Endothelial cell of umbilical vein (primary cell): ENCODE results near the gene CCDC9. TPM values are rescaled to one million over a fixed set of nuclear protein-coding genes. Genes with fewer than 3 reads are reported as not detected.

Experiments
- BruUV-seq: library from RNA; stranded (reverse); fragments of 400-500 nt; replicated peaks from 2 replicates; lab custom pipeline; 2021; lab: Mats Ljungman, UMichigan
- CTCF ChIA-PET: fragments of 300-600, 350-600 bp; sonication (Branson Sonifier 250); formaldehyde crosslinking; loops from one replicate; lab custom pipeline; 2021; ENCODE audit warnings: antibody characterized with exemption, inconsistent platforms; lab: Charles Lee
- POLR2A ChIA-PET: fragments of 300-600, 350-600 bp; sonication (Branson Sonifier 250); formaldehyde crosslinking; loops from one replicate; lab custom pipeline; 2021; ENCODE audit warnings: antibody characterized with exemption, inconsistent platforms; lab: Charles Lee
- DNase-seq: peaks from one replicate; pipeline ENCODE4 v3.0.0-alpha.2; 2011; ENCODE audit warnings: low read depth, low spot score
- FAIRE-seq: peaks from 2 replicates; lab custom pipeline; 2011; peaks lifted over from hg19 to GRCh38; lab: Jason Lieb, UNC
- H2AFZ ChIP-seq: 2 replicates; pipeline ENCODE4 v1.6.0; 2012; ENCODE audit warnings: low read depth, low read length, control low read depth, inconsistent platforms
- H3K27ac ChIP-seq: 2 replicates; pipeline ENCODE4 v1.5.1; 2011; ENCODE audit warnings: low read depth, mild to moderate bottlenecking, control low read depth, low read length, moderate library complexity; ENCODE audit not compliant: insufficient read depth
- H3K27me3 ChIP-seq, 2 experiments: 2 replicates each; pipeline versions ENCODE4 v1.6.0 to v1.6.1; 2011; ENCODE audit warnings: low read length in 2 of 2, mixed read lengths in 1 of 2; ENCODE audit not compliant: control insufficient read depth in 2 of 2, insufficient read depth in 2 of 2
- H3K36me3 ChIP-seq, 2 experiments: 2 replicates in 1 of 2; 3 replicates in 1 of 2; pipeline ENCODE4 v1.5.1; 2011; ENCODE audit warnings: low read length in 2 of 2, mild to moderate bottlenecking in 1 of 2, moderate library complexity in 1 of 2; ENCODE audit not compliant: control insufficient read depth in 2 of 2, insufficient read depth in 2 of 2; ENCODE audit errors: extremely low read depth in 1 of 2
- H3K4me1 ChIP-seq: 3 replicates; pipeline ENCODE4 v1.5.1; 2011; ENCODE audit warnings: mild to moderate bottlenecking, low read length; ENCODE audit not compliant: control insufficient read depth, insufficient read depth; ENCODE audit errors: extremely low read depth
- H3K4me2 ChIP-seq: 2 replicates; pipeline ENCODE4 v1.6.1; 2011; ENCODE audit warnings: low read length, control low read depth, mixed read lengths; ENCODE audit not compliant: insufficient read depth
- H3K4me3 ChIP-seq, 3 experiments: fragments of 200-600 bp in 1 of 3; sonication (generic), shearing (Covaris generic) in 1 of 3; replicated peaks in 1 of 3; 2 replicates each; pipeline ENCODE4 v1.5.1; 2011 to 2016; ENCODE audit warnings: control low read depth in 3 of 3, low read length in 3 of 3, mild to moderate bottlenecking in 2 of 3, inconsistent platforms in 1 of 3, low read depth in 1 of 3, moderate library complexity in 1 of 3; ENCODE audit not compliant: insufficient read depth in 1 of 3
- H3K79me2 ChIP-seq: 2 replicates; pipeline ENCODE4 v1.6.0; 2012; ENCODE audit warnings: low read length, inconsistent platforms; ENCODE audit not compliant: control insufficient read depth, insufficient read depth
- H3K9ac ChIP-seq: replicated peaks from 2 replicates; pipeline ENCODE3; 2011; ENCODE audit warnings: low read length, control low read depth; ENCODE audit not compliant: insufficient read depth; ENCODE audit errors: extremely low read depth
- H3K9me1 ChIP-seq: replicated peaks from 3 replicates; pipeline ENCODE4 v1.6.0; 2011; ENCODE audit warnings: mild to moderate bottlenecking, low read length; ENCODE audit not compliant: control insufficient read depth, insufficient read depth; ENCODE audit errors: extremely low read depth
- H3K9me3 ChIP-seq: replicated peaks from 2 replicates; pipeline ENCODE4 v1.5.1; 2012; ENCODE audit warnings: low read length, inconsistent platforms; ENCODE audit not compliant: control insufficient read depth, insufficient read depth
- H4K20me1 ChIP-seq: replicated peaks from 2 replicates; pipeline ENCODE3; 2011; ENCODE audit warnings: mild to moderate bottlenecking, low read length; ENCODE audit not compliant: control insufficient read depth, insufficient read depth; ENCODE audit errors: extremely low read depth
- EZH2 ChIP-seq: IDR thresholded peaks from 2 replicates; pipeline ENCODE4 v1.6.1; 2012; ENCODE audit warnings: borderline replicate concordance, low read depth, mild to moderate bottlenecking, moderate library complexity, low read length, inconsistent platforms; ENCODE audit not compliant: severe bottlenecking
- FOS ChIP-seq: IDR thresholded peaks from 2 replicates; pipeline ENCODE4 v1.6.1; 2011; ENCODE audit warnings: mild to moderate bottlenecking, low read length, moderate library complexity, borderline replicate concordance; ENCODE audit not compliant: insufficient read depth
- GATA2 ChIP-seq: IDR thresholded peaks from 2 replicates; pipeline ENCODE4 v1.7.0; 2011; ENCODE audit warnings: low read depth, mild to moderate bottlenecking, moderate library complexity, mixed read lengths, low read length; ENCODE audit not compliant: insufficient read length, insufficient read depth
- JUN ChIP-seq: IDR thresholded peaks from 2 replicates; pipeline ENCODE4 v1.6.1; 2011; ENCODE audit warnings: borderline replicate concordance, low read depth; ENCODE audit not compliant: insufficient read length, insufficient read depth
- MYC ChIP-seq: IDR thresholded peaks from one replicate; pipeline ENCODE4 v1.6.1; 2011; ENCODE audit warnings: mild to moderate bottlenecking, low read depth, low read length
- POLR2A ChIP-seq: IDR thresholded peaks from 2 replicates; pipeline ENCODE4 v1.6.1; 2012; ENCODE audit warnings: low read depth, mild to moderate bottlenecking, control low read depth, low read length
- POLR2AphosphoS5 ChIP-seq: IDR thresholded peaks from 2 replicates; pipeline ENCODE4 v1.6.1; 2012; ENCODE audit warnings: low read depth, mild to moderate bottlenecking, control low read depth, low read length, moderate library complexity; ENCODE audit not compliant: insufficient read depth
- dilution Hi-C: fragments of 300-500 bp; cut with MboI; formaldehyde crosslinking; loops from one replicate; pipeline ENCODE4 v1.15.0; 2019; ENCODE audit warnings: low sequenced_read_pairs; ENCODE audit not compliant: extremely low pct_ligation_motif_present
- intact Hi-C: fragments of 100-400 bp; cut with micrococcal nuclease; formaldehyde crosslinking; loops from one replicate; pipeline ENCODE4 v1.10.0; 2022
- polyA plus RNA-seq, 4 experiments: library from polyadenylated mRNA; depleted of rRNA in 3 of 4; stranded (reverse) in 3 of 4; unstranded in 1 of 4; fragments of >200 nt; gene quantifications; 2 replicates each; pipeline versions ENCODE4 v1.2.1 to v1.2.3, GENCODE V29; 2011 to 2012; ENCODE audit warnings: missing spikeins in 1 of 4
- total RNA-seq: library from RNA; stranded (reverse); gene quantifications from 2 replicates; pipeline ENCODE4 v1.2.3, GENCODE V29; 2021
- TF ChIP-seq, protein P1 (sequence below), 2 donors: IDR thresholded peaks; 1 replicate in 1 of 2; 2 replicates in 1 of 2; pipeline ENCODE4 v1.5.1; 2011; ENCODE audit warnings: low read length in 2 of 2, mild to moderate bottlenecking in 2 of 2, moderate library complexity in 2 of 2, control low read depth in 1 of 2, inconsistent platforms in 1 of 2, low read depth in 1 of 2; ENCODE audit not compliant: insufficient read depth in 1 of 2; ENCODE audit errors: extremely low read depth in 1 of 2
- TF ChIP-seq, protein P2 (sequence below): IDR thresholded peaks from 2 replicates; pipeline ENCODE4 v1.6.1; 2011; ENCODE audit not compliant: insufficient read depth, insufficient read length

Gene CCDC9
- total and polyA plus RNA-seq, 2 donors (not counting 3 experiments of a cell fraction or from before 2014, with no cell fraction given), result 6.0 to 26.9 TPM

GRCh38 chr19:47302249-47302648, 45.9 kb downstream of the CCDC9 start:
- intact Hi-C loops, result no loop called here

More at GRCh38 chr19:47302249-47302648, 45.9 kb downstream of the CCDC9 start:
- Histone ChIP-seq H3K79me2 (no peaks in the 10 kb centered on the region), H3K9me3 (no peaks in the 10 kb centered on the region), H3K9me1 (no peaks in the 10 kb centered on the region), H3K4me3 (no peak overlapping the region), H2AFZ (no peak overlapping the region), H3K27ac (no peak overlapping the region), H4K20me1 (no peaks in the 10 kb centered on the region), H3K4me1 (no peaks in the 10 kb centered on the region), H3K4me2 (no peak overlapping the region), H3K36me3 (no peaks in the 10 kb centered on the region), H3K27me3 (no peaks in the 10 kb centered on the region), H3K9ac (no peak overlapping the region)
- ChIA-PET POLR2A (no interaction called here), CTCF (interaction anchor here (1.0 kb wide), 1 partner anchor 89 kb away, joined by 5 read pairs; no protein-coding TSS in a partner anchor)
- FAIRE-seq, result no peak
- dilution Hi-C loops, result no loop called here
- no TSS peak for BruUV-seq
- TF ChIP-seq, protein P1, sequence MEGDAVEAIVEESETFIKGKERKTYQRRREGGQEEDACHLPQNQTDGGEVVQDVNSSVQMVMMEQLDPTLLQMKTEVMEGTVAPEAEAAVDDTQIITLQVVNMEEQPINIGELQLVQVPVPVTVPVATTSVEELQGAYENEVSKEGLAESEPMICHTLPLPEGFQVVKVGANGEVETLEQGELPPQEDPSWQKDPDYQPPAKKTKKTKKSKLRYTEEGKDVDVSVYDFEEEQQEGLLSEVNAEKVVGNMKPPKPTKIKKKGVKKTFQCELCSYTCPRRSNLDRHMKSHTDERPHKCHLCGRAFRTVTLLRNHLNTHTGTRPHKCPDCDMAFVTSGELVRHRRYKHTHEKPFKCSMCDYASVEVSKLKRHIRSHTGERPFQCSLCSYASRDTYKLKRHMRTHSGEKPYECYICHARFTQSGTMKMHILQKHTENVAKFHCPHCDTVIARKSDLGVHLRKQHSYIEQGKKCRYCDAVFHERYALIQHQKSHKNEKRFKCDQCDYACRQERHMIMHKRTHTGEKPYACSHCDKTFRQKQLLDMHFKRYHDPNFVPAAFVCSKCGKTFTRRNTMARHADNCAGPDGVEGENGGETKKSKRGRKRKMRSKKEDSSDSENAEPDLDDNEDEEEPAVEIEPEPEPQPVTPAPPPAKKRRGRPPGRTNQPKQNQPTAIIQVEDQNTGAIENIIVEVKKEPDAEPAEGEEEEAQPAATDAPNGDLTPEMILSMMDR (IDR thresholded peaks at IDR 0.05; ENCODE audit: extremely low read depth in 1 of 2, insufficient read depth in 1 of 2, low read depth in 1 of 2, low read length in 2 of 2), result no peak
- TF ChIP-seq, protein P2, sequence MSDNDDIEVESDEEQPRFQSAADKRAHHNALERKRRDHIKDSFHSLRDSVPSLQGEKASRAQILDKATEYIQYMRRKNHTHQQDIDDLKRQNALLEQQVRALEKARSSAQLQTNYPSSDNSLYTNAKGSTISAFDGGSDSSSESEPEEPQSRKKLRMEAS, result no peak
- TF ChIP-seq POLR2A (no peak), EZH2 (no peak), POLR2AphosphoS5 (no peak), MYC (no peak), FOS (no peak), GATA2 (no peak), JUN (no peak)
- DNase-seq, result no peak
